ENCODE results near the gene PYCARD.

The PYCARD gene

DNA sequence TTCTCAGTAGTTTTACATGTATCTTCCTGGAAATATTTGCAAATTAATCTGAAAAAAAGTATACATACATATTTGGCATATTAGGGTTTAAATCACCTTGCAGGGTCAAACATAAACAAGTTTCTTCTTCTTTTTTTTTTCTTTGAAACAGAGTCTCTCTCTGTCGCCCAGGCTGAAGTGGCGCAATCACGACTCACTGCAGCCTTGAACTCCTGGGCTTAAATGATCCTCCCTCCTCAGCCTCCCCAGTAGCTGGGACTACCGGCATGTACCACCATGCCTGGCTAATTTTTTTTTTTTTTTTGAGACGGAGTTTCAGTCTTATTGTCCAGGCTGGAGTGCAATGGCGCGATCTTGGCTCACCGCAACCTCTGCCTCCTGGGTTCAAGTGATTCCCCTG, 35.2 kb downstream of the PYCARD start:
- DNase-seq (ENCODE audit: low spot score) (no peak), FAIRE-seq (no peak)

DNA sequence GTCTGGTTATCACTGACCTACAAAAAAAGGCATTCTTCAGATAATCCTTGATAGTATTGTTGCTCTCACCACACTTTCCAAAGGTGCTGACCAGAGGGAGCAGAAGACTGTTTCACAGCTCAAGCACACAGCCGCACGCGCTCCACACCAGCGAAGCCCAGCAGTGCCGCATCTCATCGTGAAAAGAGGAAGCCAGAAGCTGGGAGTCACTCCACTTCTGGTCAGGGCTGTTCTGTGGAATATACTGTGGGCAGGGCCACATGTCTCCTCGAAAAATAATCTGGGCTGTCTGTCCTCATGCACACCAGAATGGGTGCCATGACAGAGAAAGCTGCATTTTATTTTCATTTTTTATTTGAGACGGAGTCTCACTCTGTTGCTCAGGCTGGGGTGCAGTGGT, 45.4 kb downstream of the PYCARD start:
- DNase-seq (ENCODE audit: low spot score): no peak
- no peak for FAIRE-seq

Measured in RCC 7860 (cell line).